GM18519 (cell line): ENCODE results near the gene NHS.
"Not testable (repeated sequence)": the region's sequence is repeated elsewhere in the genome, so short reads cannot be mapped to it uniquely, and the experiment has no call there.

Experiments used
- ATAC-seq: cut with Tn5 transposase; IDR thresholded peaks from one replicate; pipeline ENCODE4 v1.9.1; 2021; ENCODE audit warnings: mild to moderate bottlenecking, moderate library complexity; ENCODE audit not compliant: unreplicated experiment, low FRiP score

Gene NHS

GRCh38 chrX:17485391-17485790, 110.4 kb downstream of the NHS start:
- ATAC-seq: no peak

GRCh38 chrX:17488036-17488435, 113.0 kb downstream of the NHS start:
- ATAC-seq: no peak

GRCh38 chrX:17494216-17494615, 119.2 kb downstream of the NHS start:
- ATAC-seq: no peak

- ATAC-seq: no peak
Observed at GRCh38 chrX:17495052-17495451, 120.1 kb downstream of the NHS start.

DNA sequence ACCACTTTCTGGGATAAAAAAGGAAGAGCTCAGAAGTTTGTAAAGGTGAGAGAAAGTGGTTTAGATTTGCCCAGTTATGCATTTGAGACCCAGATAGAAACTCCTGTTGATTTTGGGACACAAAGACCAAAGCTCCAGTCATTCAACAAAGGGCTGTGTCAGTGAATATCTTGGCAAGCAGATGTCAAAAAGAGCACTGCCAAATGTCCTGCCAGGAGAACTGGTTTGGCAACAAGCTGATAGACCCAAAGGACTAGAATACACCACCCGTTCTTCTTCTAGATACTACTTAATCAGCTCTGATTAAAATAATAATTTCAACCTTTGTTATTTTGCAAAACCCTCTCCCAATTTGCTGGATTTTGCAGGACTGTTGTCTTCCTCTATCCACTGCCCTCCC, 121.4 kb downstream of the NHS start:
- ATAC-seq: no peak

DNA sequence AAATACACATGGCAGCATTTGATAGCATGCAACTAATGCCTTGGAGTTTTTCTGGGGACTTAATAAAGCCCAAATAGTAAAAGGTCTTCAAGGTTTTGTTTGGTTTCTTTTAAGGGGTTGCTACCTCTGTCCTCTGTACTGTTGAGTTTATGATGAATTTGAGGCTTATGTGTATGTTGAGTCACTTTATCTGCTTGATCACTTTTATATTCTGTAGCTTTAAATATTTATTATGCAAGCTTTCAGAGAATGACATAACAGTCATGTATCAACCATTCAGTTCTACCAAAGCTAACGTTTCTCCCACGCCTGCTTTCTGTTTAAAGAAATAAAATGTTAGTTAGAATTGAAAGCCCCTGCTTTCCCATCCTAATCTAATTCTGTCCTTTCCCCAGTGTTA, 122.2 kb downstream of the NHS start:
- no peak for ATAC-seq

DNA sequence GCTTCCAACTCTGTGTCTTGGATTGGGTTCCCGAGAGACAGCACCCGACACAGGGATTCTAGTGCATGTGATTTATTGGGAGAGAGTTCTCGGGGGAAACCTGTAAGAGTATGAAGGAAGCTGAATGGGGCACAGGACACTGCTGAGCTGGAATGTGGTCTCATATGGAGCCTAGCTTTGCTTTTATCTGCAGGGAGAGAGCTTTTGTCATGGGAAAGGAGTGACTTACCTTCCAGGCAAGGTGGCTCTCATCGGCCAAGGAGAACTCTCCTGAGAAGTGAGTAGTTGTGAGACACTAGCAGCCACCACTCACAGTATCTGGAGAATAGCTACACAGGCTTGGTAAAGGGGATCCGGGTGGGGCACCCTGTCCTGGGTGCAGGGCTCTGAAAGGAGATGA, 124.5 kb downstream of the NHS start:
- ATAC-seq: no peak

DNA sequence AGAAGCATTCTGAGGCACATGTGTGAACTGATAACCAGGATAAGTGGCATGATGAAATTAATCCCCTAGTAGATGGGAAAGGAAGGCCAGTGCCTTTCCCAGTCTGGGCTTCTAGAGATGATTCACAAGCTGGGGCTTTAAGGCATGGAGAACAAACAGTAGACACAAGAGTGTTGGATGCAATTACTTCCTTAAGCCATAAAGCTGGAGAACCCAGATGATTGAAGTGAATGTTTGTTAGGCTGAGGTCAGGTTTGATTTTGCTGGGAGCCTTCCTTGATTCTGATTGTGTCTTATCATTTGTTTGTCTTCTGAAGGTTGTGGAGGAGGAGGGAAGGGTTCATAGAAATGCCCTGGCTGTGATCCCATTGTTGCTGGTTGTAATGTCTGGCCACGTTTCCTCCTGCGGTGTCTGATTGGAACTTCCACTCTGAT, 125.2 kb downstream of the NHS start:
- ATAC-seq: no peak

DNA sequence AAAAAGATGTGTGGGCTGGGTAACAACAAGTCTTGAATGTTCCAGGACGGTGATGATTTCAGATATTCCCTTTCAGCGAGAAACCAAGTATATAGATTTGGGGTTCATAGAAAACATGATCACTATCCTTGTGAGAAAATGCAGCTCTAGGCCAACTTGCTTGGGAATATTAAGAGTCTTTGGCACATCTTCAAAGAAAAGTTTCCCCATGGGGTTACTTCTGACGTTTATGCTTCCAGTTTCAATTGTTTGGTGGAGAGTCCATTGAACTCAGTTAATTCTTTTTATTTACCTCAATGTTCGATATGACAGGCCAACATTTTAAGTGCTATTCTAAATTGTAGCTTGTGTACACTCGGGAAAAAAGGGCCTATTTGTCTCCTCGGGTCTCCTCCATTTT, 126.7 kb downstream of the NHS start:
- ATAC-seq: no peak

DNA sequence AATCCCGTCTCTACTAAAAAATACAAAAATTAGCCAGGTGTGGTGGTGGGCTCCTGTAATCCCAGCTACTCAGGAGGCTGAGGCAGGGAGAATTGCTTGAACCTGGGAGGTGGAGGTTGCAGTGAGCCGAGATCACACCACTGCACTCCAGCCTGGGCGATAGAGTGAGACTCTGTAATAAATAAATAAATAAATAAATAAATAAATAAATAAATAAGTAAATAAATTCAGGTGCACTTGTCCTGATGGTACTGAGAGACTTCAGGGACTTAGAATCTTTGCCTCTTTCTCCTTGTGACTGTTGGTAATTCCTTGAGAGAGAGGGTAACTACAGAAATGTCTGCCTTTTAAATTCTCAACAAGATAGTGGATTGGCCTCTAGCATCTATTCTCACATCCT, 131.4 kb downstream of the NHS start:
- ATAC-seq: not testable (repeated sequence)

GRCh38 chrX:17511556-17511955, 136.6 kb downstream of the NHS start:
- ATAC-seq: no peak

DNA sequence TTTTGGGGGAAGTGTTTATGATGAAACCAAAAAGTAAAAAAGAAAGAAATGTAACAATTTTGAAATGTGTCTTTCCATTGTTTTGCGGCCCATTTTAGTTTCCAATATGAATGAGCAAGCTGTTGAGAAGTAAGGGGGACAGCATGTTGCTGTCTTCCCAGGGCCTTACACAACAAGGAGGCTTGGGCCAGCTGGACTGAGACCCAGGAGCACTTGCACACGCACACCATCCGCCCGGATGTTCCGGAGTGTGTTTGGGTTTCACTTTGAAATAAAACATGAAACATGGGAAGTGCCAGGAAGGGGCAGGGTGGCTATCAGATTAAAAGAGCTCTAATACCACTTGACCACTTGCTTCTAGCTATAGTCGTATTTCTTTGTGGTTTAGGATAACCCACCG, 144.4 kb downstream of the NHS start:
- no peak for ATAC-seq

GRCh38 chrX:17520016-17520615, 145.1 kb downstream of the NHS start:
- no peak for ATAC-seq

- no peak for ATAC-seq
Observed at GRCh38 chrX:17521871-17522693, 147.1 kb downstream of the NHS start.

GRCh38 chrX:17525266-17525665, 150.3 kb downstream of the NHS start:
- ATAC-seq: no peak

GRCh38 chrX:17525762-17526555, 151.0 kb downstream of the NHS start:
- no peak for ATAC-seq

DNA sequence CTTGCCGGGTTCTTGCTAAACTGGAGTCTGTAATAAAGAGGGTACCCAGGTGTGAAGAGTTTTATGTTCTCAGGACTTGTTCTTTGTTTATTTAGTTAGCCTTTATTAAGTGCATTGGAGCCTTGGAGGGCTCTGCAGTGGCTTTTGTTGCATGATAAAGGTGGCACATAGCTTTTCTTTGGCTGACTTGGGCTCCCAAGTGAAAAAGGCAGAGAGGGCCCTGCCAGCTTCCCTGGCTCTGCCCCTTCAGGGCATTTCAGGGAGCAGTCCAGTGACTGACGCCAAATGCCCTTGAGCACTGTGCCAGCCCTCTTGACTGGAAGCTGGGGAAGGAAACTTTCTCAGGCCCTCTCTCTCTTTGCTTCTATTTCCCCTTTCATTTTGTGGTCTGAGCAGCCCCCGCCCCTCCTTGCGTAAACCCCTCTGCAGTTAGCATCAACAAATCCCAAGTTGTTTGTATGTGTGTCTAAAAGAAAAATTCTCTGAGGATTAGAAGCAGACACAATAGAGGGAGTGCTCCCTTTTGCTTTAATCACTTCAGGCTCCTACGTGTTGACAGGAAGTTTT, 152.2 kb downstream of the NHS start:
- no peak for ATAC-seq

GRCh38 chrX:17527922-17528321, 152.9 kb downstream of the NHS start:
- no peak for ATAC-seq

GRCh38 chrX:17529151-17529745, 154.2 kb downstream of the NHS start:
- no peak for ATAC-seq

DNA sequence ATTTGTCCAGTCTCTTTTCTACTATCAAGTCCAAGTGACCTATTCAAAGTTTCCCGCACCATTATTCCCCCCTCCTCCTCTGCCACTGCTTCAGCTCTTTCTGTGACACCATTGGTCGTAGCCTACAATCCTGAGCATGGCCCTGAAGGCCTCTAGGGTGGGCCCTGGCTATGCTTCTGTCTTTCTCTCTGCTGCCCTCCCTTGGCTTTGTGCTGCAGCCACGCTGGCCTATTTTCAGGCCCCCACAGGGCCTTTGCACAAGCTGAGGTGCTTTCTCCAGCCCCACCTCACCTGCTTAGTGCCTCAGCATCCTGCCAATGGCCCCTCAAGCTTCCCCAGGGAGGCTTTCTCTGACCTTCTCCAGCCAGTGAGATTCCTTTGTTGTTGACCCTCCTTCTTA, 156.5 kb downstream of the NHS start:
- ATAC-seq: no peak

GRCh38 chrX:17535229-17535628, 160.2 kb downstream of the NHS start:
- no peak for ATAC-seq
